Measurements from ENCODE around the gene KCNJ10. TPM values are rescaled to one million over a fixed set of nuclear protein-coding genes. Genes with fewer than 3 reads are reported as not detected.

Gene KCNJ10
- total RNA-seq, 1 donor from 2014 or later, result not detected

GRCh38 chr1:159983681-159984080 is 86.3 kb downstream of the KCNJ10 start:
- Histone ChIP-seq H3K36me3 (no peaks in the 10 kb centered on the region), H3K27ac (no peak overlapping the region), H3K9me3 (no peaks in the 10 kb centered on the region), H3K4me1 (no peaks in the 10 kb centered on the region), H3K27me3 (peaks cover 4% of the 10 kb centered on the region), H3K4me3 (no peak overlapping the region)
- TF ChIP-seq CTCF (IDR thresholded peaks at IDR 0.05), result no peak
- ATAC-seq (no peak), DNase-seq (no peak)
- intact Hi-C loops (cut with DNase I), result no loop called here

- no peak for TF ChIP-seq CTCF (IDR thresholded peaks at IDR 0.05)
- no peaks in the 10 kb centered on the region for H3K36me3 ChIP-seq
- ATAC-seq (no peak), DNase-seq (no peak)
- no peaks in the 10 kb centered on the region for H3K4me1 ChIP-seq
- intact Hi-C loops (cut with DNase I), result no loop called here
- H3K27me3 ChIP-seq, result no peaks in the 10 kb centered on the region
- no peak overlapping the region for H3K27ac ChIP-seq
- H3K4me3 ChIP-seq, result no peak overlapping the region
- no peaks in the 10 kb centered on the region for H3K9me3 ChIP-seq
These were observed 87.7 kb downstream of the KCNJ10 start for GRCh38 chr1:159982280-159982679.

- no peaks in the 10 kb centered on the region for H3K9me3 ChIP-seq
- H3K4me1 ChIP-seq, result no peaks in the 10 kb centered on the region
- H3K4me3 ChIP-seq, result no peak overlapping the region
- no peaks in the 10 kb centered on the region for H3K27me3 ChIP-seq
- H3K27ac ChIP-seq, result no peak overlapping the region
- DNase-seq (no peak), ATAC-seq (no peak)
- no peaks in the 10 kb centered on the region for H3K36me3 ChIP-seq
- intact Hi-C loops (cut with DNase I), result no loop called here
- no peak for TF ChIP-seq CTCF (IDR thresholded peaks at IDR 0.05)
These were observed 88.5 kb downstream of the KCNJ10 start for GRCh38 chr1:159981351-159982055.

GRCh38 chr1:159980786-159981185 is 89.2 kb downstream of the KCNJ10 start:
- H3K36me3 ChIP-seq, result no peaks in the 10 kb centered on the region
- intact Hi-C loops (cut with DNase I), result no loop called here
- DNase-seq, result no peak

GRCh38 chr1:159980076-159980475 is 89.9 kb downstream of the KCNJ10 start:
- Histone ChIP-seq H3K9me3 (no peaks in the 10 kb centered on the region), H3K36me3 (no peaks in the 10 kb centered on the region), H3K4me1 (no peaks in the 10 kb centered on the region), H3K27ac (no peak overlapping the region), H3K4me3 (no peak overlapping the region), H3K27me3 (no peaks in the 10 kb centered on the region)
- ATAC-seq (no peak), DNase-seq (no peak)
- intact Hi-C loops (cut with DNase I), result no loop called here
- no peak for TF ChIP-seq CTCF (IDR thresholded peaks at IDR 0.05)

More at GRCh38 chr1:159980786-159981185, 89.2 kb downstream of the KCNJ10 start:
- ATAC-seq, result no peak
- Histone ChIP-seq H3K27ac (no peak overlapping the region), H3K27me3 (no peaks in the 10 kb centered on the region), H3K4me3 (no peak overlapping the region), H3K4me1 (no peaks in the 10 kb centered on the region), H3K9me3 (no peaks in the 10 kb centered on the region)
- TF ChIP-seq CTCF (IDR thresholded peaks at IDR 0.05), result no peak

GRCh38 chr1:159979257-159979656 is 90.7 kb downstream of the KCNJ10 start:
- intact Hi-C loops (cut with DNase I), result no loop called here
- Histone ChIP-seq H3K27ac (no peak overlapping the region), H3K4me3 (no peak overlapping the region), H3K36me3 (no peaks in the 10 kb centered on the region), H3K9me3 (no peaks in the 10 kb centered on the region), H3K27me3 (no peaks in the 10 kb centered on the region), H3K4me1 (no peaks in the 10 kb centered on the region)
- TF ChIP-seq CTCF (IDR thresholded peaks at IDR 0.05), result no peak
- DNase-seq (no peak), ATAC-seq (no peak)
